Hematopoietic multipotent progenitor cell (in vitro differentiated cells): ENCODE results near the gene GLYATL1. TPM values are rescaled to one million over a fixed set of nuclear protein-coding genes. Genes with fewer than 3 reads are reported as not detected.

Experiments used
- DNase-seq, 3 donors: peaks; one replicate each; pipeline ENCODE4 v3.0.0-alpha.2; 2011 to 2015; ENCODE audit warnings: low read depth in 2 of 3, low spot score in 2 of 3
- total RNA-seq: library from RNA; depleted of rRNA; stranded (reverse); fragments of >200 nt; gene quantifications from one replicate; pipeline ENCODE4 v1.2.3, GENCODE V29; 2012

Gene GLYATL1
- 0.81 TPM for total RNA-seq

GRCh38 chr11:58939277-58939676 lies at the start of gene GLYATL1:
TSS of gene GLYATL1 (plus strand) at chr11:58939488. CDS start at chr11:58947088, 7,600 bp downstream.
- DNase-seq: no peak

GRCh38 chr11:58893899-58894298 lies 45.4 kb upstream of the GLYATL1 start:
- DNase-seq: no peak

- DNase-seq: peak in 1 of 3 donors; percentile 19
Observed at GRCh38 chr11:58898106-58898505, 41.2 kb upstream of the GLYATL1 start.

- peak in 2 of 3 donors; percentile 73 to 88 for DNase-seq
Observed at GRCh38 chr11:58900479-58901420, 38.5 kb upstream of the GLYATL1 start.

GRCh38 chr11:58902881-58903280 lies 36.4 kb upstream of the GLYATL1 start:
- no peak for DNase-seq

- peak in 1 of 3 donors; percentile 13 for DNase-seq
Observed at GRCh38 chr11:58905011-58905720, 34.1 kb upstream of the GLYATL1 start.

GRCh38 chr11:58905721-58906547 lies 33.4 kb upstream of the GLYATL1 start:
- no peak for DNase-seq

- DNase-seq: no peak
Observed at GRCh38 chr11:58907780-58908179, 31.5 kb upstream of the GLYATL1 start.

- DNase-seq: no peak
Observed at GRCh38 chr11:58912124-58912523, 27.2 kb upstream of the GLYATL1 start.

GRCh38 chr11:58913685-58914084 lies 25.6 kb upstream of the GLYATL1 start:
- DNase-seq: no peak

- no peak for DNase-seq
Observed at GRCh38 chr11:58914821-58915543, 24.3 kb upstream of the GLYATL1 start.

- no peak for DNase-seq
Observed at GRCh38 chr11:58916637-58917036, 22.7 kb upstream of the GLYATL1 start.

GRCh38 chr11:58917159-58917783 lies 22.0 kb upstream of the GLYATL1 start:
- DNase-seq: no peak

GRCh38 chr11:58919561-58919960 lies 19.7 kb upstream of the GLYATL1 start:
- DNase-seq: no peak

GRCh38 chr11:58919980-58920379 lies 19.3 kb upstream of the GLYATL1 start:
- peak in 1 of 3 donors; percentile 9 for DNase-seq

- no peak for DNase-seq
Observed at GRCh38 chr11:58921778-58922390, 17.4 kb upstream of the GLYATL1 start.

- no peak for DNase-seq
Observed at GRCh38 chr11:58922479-58922878, 16.8 kb upstream of the GLYATL1 start.

GRCh38 chr11:58923300-58923788 lies 15.9 kb upstream of the GLYATL1 start:
- peak in 2 of 3 donors; percentile 51 to 72 for DNase-seq

- DNase-seq: no peak
Observed at GRCh38 chr11:58924230-58924629, 15.1 kb upstream of the GLYATL1 start.
